Keratinocyte (primary cell): ENCODE data around the gene PLEKHA6.

Experiments
- EZH2 ChIP-seq: IDR thresholded peaks from one replicate; pipeline ENCODE4 v1.6.1; 2012; ENCODE audit warnings: inconsistent platforms, mild to moderate bottlenecking, low read length, moderate library complexity
- TF ChIP-seq, protein P1 (sequence below), 3 experiments: IDR thresholded peaks in 1 of 3; conservative IDR thresholded peaks in 1 of 3; optimal IDR thresholded peaks in 1 of 3; 2 replicates in 2 of 3; 3 replicates in 1 of 3; pipeline versions ENCODE3 to v1.5.1; 2011; ENCODE audit warnings: low read length in 3 of 3, mild to moderate bottlenecking in 3 of 3, moderate library complexity in 2 of 3, control low read depth in 1 of 3, inconsistent platforms in 1 of 3; ENCODE audit not compliant: insufficient read depth in 2 of 3; ENCODE audit errors: extremely low read depth in 1 of 3

DNA sequence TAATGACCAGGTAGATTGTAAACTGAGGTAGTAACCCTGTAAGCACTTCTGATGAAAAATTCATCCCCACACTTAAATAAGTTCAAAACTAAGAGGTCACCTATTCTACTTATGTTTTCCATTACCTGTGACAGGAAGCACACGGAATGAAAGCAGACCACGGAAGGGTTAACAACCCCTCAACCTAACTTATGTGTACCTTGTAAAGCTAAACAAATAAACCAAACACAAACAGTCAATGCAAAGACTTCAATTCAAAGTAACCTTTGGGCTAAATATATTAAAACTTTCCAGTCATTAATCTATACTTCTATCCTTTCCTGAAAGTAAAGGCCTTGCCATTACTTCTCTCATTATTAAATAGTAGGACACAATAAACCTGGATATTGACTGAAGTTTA, 44.9 kb upstream of the PLEKHA6 start:
- TF ChIP-seq, protein P1, sequence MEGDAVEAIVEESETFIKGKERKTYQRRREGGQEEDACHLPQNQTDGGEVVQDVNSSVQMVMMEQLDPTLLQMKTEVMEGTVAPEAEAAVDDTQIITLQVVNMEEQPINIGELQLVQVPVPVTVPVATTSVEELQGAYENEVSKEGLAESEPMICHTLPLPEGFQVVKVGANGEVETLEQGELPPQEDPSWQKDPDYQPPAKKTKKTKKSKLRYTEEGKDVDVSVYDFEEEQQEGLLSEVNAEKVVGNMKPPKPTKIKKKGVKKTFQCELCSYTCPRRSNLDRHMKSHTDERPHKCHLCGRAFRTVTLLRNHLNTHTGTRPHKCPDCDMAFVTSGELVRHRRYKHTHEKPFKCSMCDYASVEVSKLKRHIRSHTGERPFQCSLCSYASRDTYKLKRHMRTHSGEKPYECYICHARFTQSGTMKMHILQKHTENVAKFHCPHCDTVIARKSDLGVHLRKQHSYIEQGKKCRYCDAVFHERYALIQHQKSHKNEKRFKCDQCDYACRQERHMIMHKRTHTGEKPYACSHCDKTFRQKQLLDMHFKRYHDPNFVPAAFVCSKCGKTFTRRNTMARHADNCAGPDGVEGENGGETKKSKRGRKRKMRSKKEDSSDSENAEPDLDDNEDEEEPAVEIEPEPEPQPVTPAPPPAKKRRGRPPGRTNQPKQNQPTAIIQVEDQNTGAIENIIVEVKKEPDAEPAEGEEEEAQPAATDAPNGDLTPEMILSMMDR (optimal IDR thresholded peaks at IDR 0.05 in 1 of 3, IDR thresholded peaks at IDR 0.05 in 1 of 3, conservative IDR thresholded peaks at IDR 0.05 in 1 of 3; ENCODE audit: extremely low read depth in 1 of 3, insufficient read depth in 2 of 3, low read length in 3 of 3) = no peak
- no peak for TF ChIP-seq EZH2
